NCI-H1694 (cell line): Measurements from ENCODE around the gene PCBP1.
"Not testable (repeated sequence)": the region's sequence is repeated elsewhere in the genome, so short reads cannot be mapped to it uniquely, and the experiment has no call there.

Experiments
- DNase-seq: peaks from one replicate; lab custom pipeline; 2025; lab: John Stamatoyannopoulos, UW

PCBP1 gene

DNA sequence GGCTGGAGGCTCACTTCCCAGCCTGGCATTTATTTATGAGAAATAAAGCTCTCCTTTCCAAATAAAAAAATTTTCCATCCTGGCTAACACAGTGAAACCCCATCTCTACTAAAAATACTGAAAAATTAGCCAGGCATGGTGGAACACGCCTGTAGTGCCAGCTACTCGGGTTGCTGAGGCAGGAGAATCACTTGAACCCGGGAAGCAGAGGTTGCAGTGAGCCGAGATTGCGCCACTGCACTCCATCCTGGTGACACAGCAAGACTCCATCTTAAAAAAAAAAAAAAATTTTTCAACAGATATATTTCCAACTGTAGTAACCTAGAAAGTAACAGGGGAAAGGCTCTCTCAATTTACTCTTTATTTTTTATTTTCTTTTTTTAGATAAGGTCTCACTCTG is 6.1 kb upstream of the PCBP1 start:
- no peak for DNase-seq

DNA sequence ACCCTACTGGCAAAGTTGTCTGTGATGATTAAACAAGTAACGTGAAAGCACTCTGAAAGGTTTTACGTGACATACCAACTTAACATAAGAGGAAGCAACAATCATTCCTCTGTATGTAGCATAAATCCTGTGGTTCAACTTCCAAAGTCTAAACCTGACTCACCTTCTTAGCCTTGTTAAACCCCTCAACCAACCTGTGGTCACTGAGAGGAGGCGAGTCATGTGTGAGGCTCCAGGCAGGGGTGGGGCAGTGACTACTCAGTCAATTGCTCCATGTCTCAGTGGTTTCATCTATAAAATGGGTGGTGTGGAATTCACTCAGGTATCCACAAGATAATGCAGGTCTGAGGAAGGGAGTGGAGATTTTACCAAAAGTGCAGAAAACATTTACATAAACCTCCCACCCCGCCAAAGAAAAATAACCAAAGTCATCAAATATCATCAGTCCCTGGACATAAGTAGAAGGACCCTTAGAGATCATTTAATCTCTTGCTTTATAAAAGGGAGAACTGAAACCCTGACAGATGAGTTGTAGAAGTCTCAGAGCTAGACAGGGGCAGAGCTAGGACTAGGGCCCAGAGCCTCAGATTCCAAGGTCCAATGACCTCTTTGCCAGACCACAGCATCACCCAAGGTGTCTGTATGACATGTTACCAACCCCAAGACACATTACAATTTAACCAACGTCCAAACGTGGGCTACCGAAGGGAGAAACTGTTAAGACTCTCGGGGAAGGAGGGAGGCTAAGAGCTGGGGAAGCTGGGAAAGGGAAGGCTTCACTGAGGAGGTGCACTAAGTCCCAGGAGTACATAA is 3.7 kb upstream of the PCBP1 start:
- no peak for DNase-seq

DNA sequence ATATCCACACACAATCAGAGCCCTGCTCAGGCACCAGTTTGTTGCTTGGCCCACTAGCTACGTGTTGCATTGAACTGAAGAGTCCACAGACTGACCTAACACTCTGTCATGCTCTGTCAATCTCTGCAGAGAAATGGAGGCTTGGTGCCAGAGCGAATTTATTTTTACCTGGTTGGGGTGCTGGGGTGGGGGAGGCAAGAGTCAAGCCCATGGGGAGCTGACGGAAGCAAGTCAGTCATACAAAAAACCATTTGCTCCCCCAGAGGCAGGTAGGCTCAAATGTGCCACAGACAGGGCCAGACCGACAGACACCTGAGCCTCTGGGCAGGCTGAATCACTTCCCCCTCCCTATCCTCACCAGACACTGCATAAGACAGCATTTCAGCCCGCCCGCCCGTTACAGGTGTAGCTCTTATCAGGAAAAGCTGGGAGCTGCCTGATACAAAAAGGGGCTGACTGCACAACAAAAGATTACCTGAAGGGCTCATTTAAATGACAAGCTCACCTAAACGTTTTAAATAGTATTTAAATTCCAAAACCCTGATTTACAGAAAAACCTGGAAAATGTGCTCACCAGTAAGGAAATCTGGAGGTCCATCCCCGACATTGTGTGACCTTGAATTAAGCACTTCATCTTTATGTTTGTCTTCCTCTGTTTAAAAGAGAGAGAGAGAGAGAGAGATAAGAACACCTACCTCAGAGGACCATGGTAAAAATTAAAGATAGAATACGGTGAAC is 2.1 kb upstream of the PCBP1 start:
- no peak for DNase-seq

DNA sequence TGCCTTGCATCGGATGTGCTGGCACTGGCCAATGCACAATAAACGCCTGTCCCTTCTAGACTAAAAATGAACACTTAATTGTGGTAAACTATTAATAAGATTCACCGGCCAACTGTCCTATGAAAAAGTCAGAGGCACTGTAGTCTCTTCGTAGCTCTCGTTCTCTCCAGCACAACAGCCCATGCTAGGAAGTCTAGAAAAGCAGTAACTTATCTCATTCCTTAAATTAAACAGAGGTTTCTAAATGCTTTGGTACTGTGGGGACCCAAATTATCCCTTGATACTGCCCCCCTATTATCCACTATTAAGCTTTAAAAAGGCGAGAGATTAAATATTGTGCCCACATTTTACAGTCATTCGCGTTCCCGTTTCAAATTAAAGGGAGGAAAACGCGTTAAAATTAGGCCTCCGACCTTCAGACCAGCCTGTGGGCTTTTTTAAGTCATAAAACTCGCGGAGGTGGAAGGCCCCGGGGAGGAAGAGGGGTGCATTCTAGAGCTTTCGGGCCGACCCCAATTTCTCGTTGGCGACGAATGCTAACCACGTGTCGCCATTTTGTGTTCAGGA is 1.5 kb upstream of the PCBP1 start:
- DNase-seq: peak; percentile 36

DNA sequence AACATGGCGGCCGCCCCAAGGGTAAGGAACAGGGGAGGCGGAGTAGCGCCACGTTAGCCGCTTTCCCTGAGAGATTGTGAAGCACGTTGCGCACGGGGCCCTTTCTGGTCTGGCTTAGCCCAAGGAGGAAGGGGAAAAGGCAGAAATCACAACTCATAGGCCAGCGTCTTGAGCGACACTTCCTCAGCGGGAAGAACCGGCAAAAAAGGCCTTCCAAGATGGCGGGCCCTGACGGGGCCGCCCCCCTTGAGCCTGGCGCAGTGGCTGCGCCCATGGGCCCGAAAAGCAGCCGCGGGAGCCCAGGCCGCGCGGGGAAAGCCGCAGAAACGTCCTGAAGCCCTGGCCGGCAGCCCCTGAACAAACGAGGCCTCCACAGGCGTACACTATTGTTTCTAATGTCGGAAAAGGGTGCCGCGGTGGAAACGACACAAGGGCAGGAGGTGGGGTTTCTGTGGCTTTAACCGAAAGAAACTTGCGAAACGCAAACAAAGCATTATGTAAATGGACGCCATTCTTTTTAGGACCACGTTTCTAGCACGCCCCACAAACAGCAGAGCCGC is 919 bp upstream of the PCBP1 start:
- DNase-seq: peak; percentile 53

DNA sequence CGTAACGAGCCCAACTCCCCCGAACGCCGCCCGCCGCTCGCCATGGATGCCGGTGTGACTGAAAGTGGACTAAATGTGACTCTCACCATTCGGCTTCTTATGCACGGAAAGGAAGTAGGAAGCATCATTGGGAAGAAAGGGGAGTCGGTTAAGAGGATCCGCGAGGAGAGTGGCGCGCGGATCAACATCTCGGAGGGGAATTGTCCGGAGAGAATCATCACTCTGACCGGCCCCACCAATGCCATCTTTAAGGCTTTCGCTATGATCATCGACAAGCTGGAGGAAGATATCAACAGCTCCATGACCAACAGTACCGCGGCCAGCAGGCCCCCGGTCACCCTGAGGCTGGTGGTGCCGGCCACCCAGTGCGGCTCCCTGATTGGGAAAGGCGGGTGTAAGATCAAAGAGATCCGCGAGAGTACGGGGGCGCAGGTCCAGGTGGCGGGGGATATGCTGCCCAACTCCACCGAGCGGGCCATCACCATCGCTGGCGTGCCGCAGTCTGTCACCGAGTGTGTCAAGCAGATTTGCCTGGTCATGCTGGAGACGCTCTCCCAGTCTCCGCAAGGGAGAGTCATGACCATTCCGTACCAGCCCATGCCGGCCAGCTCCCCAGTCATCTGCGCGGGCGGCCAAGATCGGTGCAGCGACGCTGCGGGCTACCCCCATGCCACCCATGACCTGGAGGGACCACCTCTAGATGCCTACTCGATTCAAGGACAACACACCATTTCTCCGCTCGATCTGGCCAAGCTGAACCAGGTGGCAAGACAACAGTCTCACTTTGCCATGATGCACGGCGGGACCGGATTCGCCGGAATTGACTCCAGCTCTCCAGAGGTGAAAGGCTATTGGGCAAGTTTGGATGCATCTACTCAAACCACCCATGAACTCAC is 673 bp downstream of the PCBP1 start:
- DNase-seq: no peak

DNA sequence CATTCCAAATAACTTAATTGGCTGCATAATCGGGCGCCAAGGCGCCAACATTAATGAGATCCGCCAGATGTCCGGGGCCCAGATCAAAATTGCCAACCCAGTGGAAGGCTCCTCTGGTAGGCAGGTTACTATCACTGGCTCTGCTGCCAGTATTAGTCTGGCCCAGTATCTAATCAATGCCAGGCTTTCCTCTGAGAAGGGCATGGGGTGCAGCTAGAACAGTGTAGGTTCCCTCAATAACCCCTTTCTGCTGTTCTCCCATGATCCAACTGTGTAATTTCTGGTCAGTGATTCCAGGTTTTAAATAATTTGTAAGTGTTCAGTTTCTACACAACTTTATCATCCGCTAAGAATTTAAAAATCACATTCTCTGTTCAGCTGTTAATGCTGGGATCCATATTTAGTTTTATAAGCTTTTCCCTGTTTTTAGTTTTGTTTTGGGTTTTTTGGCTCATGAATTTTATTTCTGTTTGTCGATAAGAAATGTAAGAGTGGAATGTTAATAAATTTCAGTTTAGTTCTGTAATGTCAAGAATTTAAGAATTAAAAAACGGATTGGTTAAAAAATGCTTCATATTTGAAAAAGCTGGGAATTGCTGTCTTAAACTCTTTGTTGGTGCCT is 1.4 kb downstream of the PCBP1 start:
- DNase-seq: peak; percentile 87

DNA sequence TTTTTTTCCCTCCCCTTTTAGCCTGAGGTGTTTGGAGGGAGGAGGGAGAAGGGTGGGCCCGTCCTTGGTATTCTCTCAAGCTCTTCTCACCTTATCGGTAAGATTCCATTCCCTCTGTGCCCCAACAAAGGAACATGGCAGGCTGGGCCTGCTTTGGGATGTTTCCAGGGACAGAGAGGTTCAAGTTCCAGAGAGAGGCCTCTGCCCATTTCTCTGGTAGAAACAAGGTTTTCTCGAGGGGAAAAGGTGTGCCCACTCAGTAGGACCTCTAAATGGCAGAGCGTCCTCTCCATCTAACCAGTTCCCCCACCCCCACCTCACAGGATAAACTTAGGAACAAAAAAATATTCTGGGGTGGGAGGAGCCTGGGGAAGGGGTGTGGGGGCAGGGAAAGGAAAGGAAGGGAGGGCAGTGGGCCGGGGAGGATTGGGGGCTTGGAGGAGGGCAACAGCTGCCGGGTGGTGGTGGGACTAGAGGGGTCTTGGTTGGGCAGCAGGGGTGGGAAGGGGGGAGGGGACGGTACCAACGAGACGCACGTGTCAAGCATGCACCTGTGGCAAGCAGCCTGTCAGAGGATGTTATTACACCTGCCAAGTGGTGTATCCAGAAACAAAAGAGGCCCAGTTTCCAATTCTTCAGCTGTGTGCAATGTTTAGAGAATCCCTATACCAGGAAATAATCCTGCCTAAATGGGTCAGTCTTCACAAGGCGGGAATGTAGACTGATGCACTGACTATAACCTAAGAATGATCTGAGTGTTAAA is 2.1 kb downstream of the PCBP1 start:
- no peak for DNase-seq

DNA sequence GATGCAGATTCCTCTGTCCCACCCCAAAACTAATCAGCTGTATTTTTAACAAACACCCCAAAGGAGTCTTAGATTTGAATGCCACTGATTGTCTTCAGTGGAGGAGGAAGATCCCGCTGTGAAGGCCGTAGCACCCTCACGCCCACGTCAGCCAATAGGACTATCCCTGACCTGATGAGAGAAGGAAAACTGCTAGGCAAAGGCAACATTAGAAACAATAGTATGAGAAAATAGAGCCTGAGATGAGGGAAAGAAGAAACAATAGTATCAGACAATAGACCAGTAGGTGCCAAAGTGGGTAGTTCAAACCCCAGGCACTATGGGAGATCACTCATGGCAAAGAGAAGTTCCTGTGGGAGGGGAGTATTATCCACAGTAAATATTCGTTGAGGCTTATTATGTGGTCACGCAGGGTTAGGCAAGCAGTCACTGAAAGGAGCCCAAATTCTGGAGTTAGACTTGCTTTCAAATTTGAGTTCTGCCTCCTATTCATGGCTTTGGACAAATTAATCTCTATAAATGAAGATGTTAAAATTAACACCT is 2.8 kb downstream of the PCBP1 start:
- no peak for DNase-seq

DNA sequence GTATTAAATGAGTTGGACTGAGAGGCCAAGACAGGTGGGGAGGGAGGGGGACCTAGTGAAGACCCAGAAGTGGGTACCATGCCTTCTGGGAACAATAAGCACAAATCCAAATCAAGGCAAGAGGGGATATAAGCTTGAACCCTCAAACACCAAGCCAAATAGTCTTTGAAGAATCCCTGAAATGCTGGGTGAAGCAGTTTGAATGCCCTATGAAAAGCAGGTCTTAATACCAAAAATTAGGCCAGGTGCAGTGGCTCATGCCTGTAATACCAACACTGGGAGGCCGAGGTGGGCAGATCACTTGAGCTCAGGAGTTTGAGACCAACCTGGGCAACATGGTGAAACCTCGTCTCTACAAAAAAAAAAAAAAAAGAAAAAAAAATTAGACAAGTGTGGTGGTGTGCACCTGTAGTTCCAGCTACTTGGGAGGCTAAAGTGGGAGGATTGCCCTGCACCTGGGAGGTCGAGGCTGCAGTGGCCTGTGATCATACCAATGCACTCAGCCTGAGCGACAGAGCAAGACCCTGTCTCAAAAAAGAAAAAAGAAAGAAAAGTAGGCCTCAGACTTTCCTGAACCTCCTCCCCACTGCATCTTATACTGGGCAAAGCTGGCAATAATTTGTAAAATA is 3.5 kb downstream of the PCBP1 start:
- DNase-seq: no peak

DNA sequence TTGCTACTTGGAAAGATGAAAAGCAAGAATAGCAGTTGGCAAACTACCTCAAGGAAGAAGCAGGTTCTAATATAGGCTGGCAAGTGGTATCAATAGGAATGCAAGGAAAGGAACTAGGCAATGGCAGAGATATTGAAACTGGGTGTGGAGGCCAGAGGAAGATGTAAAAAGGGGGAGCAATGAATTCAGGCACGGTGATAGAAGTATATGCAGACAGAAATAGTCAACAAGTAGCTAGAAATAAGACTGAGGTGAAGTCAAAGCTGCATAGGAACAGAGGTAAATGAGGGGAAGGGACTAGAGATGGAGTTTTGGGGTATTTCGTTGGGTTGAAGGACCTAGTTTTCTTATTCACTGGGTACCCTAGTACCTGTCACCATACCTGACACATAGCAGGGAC is 4.1 kb downstream of the PCBP1 start:
- DNase-seq: no peak

DNA sequence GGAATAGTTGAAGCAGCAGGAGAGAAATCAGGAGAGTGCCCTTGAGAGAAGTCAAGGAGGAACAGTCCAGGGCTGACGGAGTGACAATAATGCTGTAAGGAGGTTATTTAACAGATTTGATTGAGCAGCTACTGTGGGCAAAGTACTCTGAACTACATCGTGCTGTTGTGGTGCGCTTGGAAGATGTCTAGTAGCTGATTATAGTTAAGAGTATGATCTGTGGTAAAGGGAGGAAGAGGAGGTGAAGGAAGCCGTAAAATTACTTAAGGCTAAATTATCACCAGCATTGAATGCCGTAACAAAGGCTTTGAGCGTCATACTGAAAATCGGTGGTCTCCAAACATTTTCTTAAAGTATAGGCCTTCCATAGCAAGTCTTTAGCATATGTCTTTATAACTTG is 4.5 kb downstream of the PCBP1 start:
- no peak for DNase-seq

DNA sequence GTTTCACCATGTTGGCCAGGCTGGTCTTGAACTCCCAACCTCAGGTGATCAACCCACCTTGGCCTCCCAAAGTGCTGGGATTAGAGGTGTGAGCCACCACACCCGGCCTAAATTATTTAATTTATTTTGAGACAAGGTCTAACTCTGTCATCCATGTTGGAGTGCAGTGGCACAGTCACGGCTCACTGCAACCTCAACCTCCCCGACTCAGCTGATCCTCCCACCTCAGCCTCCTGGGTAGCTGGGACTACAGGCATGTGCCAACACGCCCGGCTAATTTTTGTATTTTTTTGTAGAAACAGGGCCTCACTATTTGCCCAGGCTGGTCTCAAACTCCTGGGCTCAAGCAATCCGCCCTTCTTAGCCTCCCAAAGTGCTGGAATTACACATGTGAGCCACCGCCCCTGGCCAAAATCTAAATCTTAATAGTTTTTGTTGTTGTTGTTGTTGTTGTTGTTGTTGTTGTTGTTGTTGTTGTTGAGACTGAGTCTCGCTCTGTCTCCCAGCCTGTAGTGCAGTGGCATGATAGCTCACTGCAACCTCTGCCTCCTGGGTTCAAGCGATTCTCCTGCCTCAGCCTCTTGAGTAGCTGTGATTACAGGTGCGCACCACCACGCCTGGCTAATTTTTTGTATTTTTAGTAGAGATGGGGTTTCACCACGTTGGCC is 5.4 kb downstream of the PCBP1 start:
- not testable (repeated sequence) for DNase-seq

DNA sequence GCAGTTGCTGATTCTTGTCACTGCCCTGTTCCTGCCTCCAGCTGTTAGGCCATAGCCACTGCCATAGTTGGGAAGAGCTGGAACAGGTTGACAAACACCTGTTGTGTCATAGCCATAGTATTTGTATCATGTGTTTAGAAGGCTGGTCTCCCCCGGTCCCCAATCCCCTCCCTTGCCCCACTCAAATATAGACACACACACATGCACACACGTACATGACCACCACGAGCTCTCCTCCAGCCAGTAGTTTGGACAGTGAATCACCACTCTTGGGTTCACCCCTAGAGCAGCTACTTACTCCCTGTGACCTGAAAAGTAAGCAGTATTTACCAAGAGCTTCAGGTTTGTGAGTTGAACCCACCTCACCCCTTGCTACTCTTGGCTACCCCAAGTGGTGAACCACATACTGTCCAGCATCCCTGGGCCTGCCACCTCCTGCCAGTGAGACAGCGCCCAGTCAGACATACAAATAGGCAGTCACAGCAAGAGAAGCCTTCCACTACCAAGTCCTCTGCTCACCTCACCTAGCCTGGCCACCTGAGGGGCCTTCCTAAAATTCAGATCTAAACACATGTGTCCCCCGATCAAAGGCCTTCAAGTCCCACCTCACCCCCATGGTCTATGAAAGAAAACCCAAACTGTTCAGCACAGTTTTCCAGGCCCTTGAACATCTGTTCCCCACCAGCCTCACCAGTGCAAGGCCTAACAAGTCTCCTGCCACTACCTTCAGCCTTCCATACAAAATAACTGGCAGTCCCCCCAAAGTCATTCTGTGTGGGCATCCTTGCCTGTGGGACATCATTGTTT is 7.1 kb downstream of the PCBP1 start:
- no peak for DNase-seq

DNA sequence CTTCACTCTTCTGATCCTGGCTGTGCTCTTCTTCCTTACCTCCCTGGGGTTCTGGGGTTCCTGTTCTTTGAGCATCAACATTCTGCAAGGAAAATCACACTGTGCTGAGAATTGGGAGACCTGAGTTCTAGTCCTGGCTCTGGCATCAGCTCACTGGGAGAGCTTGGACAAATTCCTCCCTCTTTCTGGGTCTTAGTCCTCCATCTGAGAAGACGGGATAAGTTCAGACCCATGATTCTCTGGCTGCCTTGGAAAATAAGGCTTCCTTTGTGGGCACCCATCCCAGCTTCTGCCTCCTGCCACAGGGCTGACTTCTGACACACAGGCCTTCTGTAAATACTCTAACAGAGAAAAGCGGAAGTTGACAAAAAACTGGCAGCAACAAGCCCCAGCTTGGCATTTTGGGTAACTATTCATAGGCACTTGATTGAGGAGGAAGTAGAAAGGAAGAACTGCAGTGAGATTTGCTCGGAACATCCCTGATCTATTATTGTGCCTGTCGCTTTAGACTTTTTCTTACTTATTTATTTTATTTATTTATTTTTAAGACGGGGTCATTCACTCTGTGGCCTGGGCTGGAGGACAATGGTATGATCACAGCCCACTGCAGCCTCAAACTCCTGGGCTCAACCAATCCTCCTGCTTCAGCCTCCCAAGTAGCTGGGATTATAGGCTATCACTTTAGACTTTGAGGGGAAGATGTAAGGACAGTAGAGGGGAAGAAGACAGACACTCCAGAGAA is 7.9 kb downstream of the PCBP1 start:
- DNase-seq: no peak

DNA sequence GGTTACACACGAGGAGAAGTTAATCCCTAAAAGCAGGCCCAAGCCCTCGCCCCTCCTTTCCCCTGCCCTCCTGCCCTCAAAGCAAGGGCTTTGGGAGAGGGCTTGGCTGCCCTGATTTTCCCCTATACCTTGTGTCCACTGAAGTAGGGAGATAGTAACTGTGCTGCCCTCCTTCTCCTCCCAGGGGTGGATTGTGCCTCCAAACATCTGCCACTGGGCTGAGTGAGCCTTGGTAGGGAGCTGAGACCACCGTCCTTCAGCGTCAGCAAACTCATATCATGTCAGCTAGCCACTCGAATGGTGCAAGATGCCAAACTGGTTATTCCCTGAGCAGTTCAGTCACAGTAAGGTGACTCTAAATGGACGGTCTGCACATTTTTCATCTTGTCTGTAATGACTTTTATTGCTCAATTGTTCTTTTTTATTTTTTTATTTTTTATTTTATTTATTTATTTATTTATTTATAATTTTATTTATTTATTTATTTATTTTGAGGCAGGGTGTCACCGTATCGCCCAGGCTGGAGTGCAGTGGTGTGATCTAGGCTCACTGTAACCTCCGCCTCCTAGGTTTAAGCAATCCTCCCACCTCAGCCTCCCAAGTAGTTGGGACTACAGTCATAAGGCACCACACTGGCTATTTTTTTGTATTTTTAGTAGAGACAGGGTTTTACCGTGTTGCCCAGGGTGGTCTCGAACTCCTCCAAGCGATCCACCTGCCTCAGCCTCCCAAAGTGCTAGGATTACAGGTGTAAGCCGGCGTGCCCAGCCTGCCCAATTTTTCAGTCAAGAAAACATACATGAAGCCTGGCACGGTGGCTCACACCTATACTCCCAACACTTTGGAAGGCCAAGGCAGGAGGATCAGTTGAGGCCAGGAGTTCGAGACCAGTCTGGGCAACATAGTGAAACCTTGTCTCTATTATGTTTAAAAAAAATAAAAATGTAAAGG is 8.7 kb downstream of the PCBP1 start:
- no peak for DNase-seq

DNA sequence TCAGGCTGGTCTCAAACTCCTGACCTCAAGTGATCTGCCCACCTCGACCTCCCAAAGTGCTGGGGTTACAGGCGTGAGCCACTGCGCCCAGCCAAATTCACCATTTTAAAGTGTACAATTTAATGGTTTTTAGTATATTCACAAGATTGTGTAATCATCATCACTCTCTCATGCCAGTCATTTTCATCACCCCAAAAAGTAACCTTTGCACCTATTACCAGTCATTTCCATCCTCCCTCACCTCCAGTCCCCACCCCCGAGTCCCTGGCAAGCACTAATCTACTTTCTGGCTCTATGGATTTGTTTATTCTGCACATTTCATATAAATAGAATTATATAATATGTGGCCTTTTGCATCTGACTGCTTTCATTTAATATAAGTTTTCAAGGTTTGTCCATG is 10.8 kb downstream of the PCBP1 start:
- no peak for DNase-seq
